Activated T-cell treated with anti-CD3 and anti-CD28 coated beads, Interleukin-2, amount 50 U/mL, for 72 hours (primary cell): ENCODE measurements around the gene ZFHX3. TPM values are rescaled to one million over a fixed set of nuclear protein-coding genes. Genes with fewer than 3 reads are reported as not detected.
A peak's percentile ranks its signal among the peaks of the same experiment; 100 is the strongest.

ENCODE experiments used
- ATAC-seq, 2 donors: fragments of 150-1000 bp; cut with Tn5 transposase; replicated peaks in 1 of 2; 2 replicates each; pipeline ENCODE4 v1.10.0; 2021; ENCODE audit warnings: moderate library complexity in 2 of 2, mild to moderate bottlenecking in 1 of 2
- DNase-seq, 2 donors: peaks; one replicate each; pipeline ENCODE4 v3.0.0; 2021 to 2022; ENCODE audit warnings: mixed read lengths in 1 of 2
- H3K27ac Mint-ChIP-seq: one replicate; pipeline ENCODE4 v1.8.0; 2022; ENCODE audit warnings: mild to moderate bottlenecking, moderate library complexity, mixed read lengths
- H3K27me3 Mint-ChIP-seq: one replicate; pipeline ENCODE4 v1.8.0; 2022; ENCODE audit warnings: low read depth, mixed read lengths
- H3K36me3 Mint-ChIP-seq, 2 donors: one replicate each; pipeline ENCODE4 v1.8.0; 2022; ENCODE audit warnings: mixed read lengths in 2 of 2, mild to moderate bottlenecking in 1 of 2; ENCODE audit not compliant: insufficient read depth in 2 of 2
- H3K4me1 Mint-ChIP-seq: one replicate; pipeline ENCODE4 v1.8.0; 2022; ENCODE audit warnings: low read depth, mixed read lengths
- H3K4me3 Mint-ChIP-seq, 2 donors: one replicate each; pipeline ENCODE4 v1.8.0; 2022; ENCODE audit warnings: mild to moderate bottlenecking in 2 of 2, mixed read lengths in 2 of 2, moderate library complexity in 2 of 2
- H3K9me3 Mint-ChIP-seq, 2 donors: one replicate each; pipeline ENCODE4 v1.8.0; 2022; ENCODE audit warnings: mixed read lengths in 2 of 2
- total RNA-seq, 2 donors: library from RNA; stranded (reverse); gene quantifications; one replicate each; pipeline ENCODE4 v1.2.3, GENCODE V29; 2022

ZFHX3 gene
- total RNA-seq, 2 donors from 2014 or later, result 0.35 to 1.0 TPM

- Mint-ChIP-seq H3K9me3 (no peaks in the 10 kb centered on the region), H3K27me3 (no peaks in the 10 kb centered on the region), H3K4me3 (no peak overlapping the region), H3K36me3 (no peaks in the 10 kb centered on the region), H3K27ac (no peak overlapping the region), H3K4me1 (peaks cover 6% of the 10 kb centered on the region)
- no peak for ATAC-seq
- DNase-seq, result no peak
Observed at GRCh38 chr16:72924927-72925630, 122.8 kb downstream of the ZFHX3 start.

- ATAC-seq, result no peak
- peaks cover 6% of the 10 kb centered on the region for H3K4me1 Mint-ChIP-seq
- no peak overlapping the region for H3K27ac Mint-ChIP-seq
- H3K27me3 Mint-ChIP-seq, result no peaks in the 10 kb centered on the region
- no peak for DNase-seq
- H3K9me3 Mint-ChIP-seq, result no peaks in the 10 kb centered on the region
- no peaks in the 10 kb centered on the region for H3K36me3 Mint-ChIP-seq
- no peak overlapping the region for H3K4me3 Mint-ChIP-seq
Observed at GRCh38 chr16:72924537-72924926, 123.4 kb downstream of the ZFHX3 start.

- H3K27ac Mint-ChIP-seq, result no peak overlapping the region
- DNase-seq (no peak), ATAC-seq (no peak)
- no peak overlapping the region for H3K4me3 Mint-ChIP-seq
- no peaks in the 10 kb centered on the region for H3K9me3 Mint-ChIP-seq
- peaks cover 6% of the 10 kb centered on the region for H3K4me1 Mint-ChIP-seq
- H3K27me3 Mint-ChIP-seq, result no peaks in the 10 kb centered on the region
- H3K36me3 Mint-ChIP-seq, result no peaks in the 10 kb centered on the region
Observed at GRCh38 chr16:72923757-72924156, 124.2 kb downstream of the ZFHX3 start.

- Mint-ChIP-seq H3K4me3 (no peak overlapping the region), H3K27me3 (no peaks in the 10 kb centered on the region)
- ATAC-seq, result no peak
Observed at GRCh38 chr16:72922714-72923113, 125.2 kb downstream of the ZFHX3 start.

DNA sequence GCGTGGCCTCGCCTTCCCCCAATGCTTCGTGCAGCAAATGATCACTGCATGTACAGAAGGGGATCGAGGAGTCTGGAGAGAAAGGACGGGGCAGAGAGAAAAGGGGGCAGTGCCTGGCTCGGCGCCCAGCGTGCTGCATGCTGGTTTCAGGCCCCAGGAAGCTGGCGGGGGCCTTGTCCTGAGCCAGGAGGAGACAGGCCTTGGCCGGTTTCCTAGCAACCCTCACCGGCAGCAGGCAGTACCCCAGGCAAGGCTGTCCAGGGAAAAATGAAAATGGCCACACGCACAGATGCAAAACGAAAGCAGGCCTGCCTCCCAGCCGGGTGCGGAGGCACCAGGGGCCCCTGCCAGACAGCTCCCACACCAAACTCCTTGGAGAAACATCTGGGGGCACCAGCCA lies 126.3 kb downstream of the ZFHX3 start:
- Mint-ChIP-seq H3K27me3 (no peaks in the 10 kb centered on the region), H3K4me1 (peaks cover 6% of the 10 kb centered on the region), H3K9me3 (no peaks in the 10 kb centered on the region), H3K36me3 (no peaks in the 10 kb centered on the region), H3K4me3 (peak overlapping the region; percentile 26 to 31), H3K27ac (no peak overlapping the region)
- no peak for ATAC-seq
- DNase-seq, result no peak

More at GRCh38 chr16:72922714-72923113, 125.2 kb downstream of the ZFHX3 start:
- H3K9me3 Mint-ChIP-seq, result no peaks in the 10 kb centered on the region
- no peaks in the 10 kb centered on the region for H3K36me3 Mint-ChIP-seq
- no peak overlapping the region for H3K27ac Mint-ChIP-seq
- peaks cover 6% of the 10 kb centered on the region for H3K4me1 Mint-ChIP-seq
- DNase-seq, result no peak

DNA sequence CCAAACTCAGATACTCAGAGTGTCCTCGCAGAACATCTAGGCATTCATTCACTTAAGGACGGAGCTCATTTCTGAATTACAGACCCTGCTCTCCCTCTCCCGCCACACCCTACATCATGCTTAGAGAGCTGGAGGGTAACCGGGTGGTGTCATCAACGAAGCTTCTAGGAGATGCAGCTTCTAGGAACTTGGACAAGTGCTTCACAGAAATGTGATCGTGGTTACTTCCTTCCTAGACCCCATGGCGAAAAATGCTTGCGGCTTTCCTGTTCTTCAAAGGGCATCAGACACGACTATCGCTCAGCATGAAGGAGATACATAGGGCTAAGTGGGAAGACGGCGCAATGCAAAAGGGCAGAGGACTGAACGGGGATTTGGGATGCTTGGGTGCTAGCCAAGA lies 126.8 kb downstream of the ZFHX3 start:
- no peaks in the 10 kb centered on the region for H3K27me3 Mint-ChIP-seq
- H3K4me3 Mint-ChIP-seq, result peak overlapping the region; percentile 26 to 31
- H3K4me1 Mint-ChIP-seq, result peaks cover 6% of the 10 kb centered on the region
- H3K27ac Mint-ChIP-seq, result no peak overlapping the region
- DNase-seq, result peak; percentile 2 to 16
- H3K9me3 Mint-ChIP-seq, result no peaks in the 10 kb centered on the region
- ATAC-seq, result peak; percentile 68 to 73
- no peaks in the 10 kb centered on the region for H3K36me3 Mint-ChIP-seq

- ATAC-seq, result no peak
- Mint-ChIP-seq H3K36me3 (no peaks in the 10 kb centered on the region), H3K4me1 (peaks cover 6% of the 10 kb centered on the region), H3K27ac (no peak overlapping the region), H3K27me3 (no peaks in the 10 kb centered on the region), H3K9me3 (no peaks in the 10 kb centered on the region), H3K4me3 (no peak overlapping the region)
- DNase-seq, result no peak
Observed at GRCh38 chr16:72917051-72917450, 130.9 kb downstream of the ZFHX3 start.

DNA sequence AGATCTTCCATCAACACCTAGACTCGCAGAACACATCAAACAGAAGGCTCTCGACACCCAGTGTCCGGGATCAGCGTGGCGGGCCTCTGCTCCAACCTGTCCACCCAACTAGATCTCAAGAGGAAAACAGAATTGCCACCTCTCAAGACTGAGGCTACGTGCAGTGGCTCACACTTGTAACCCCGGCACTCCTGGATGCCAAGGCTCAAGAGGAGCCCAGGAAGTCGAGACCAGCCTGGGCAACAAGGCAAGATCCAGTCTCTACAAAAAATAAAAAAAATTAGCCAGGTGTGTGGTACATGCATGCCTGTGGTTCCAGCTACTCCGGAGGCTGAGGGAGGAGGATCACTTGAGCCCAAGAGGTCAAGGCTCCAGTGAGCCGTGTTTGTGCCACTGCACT lies 132.6 kb downstream of the ZFHX3 start:
- Mint-ChIP-seq H3K27me3 (no peaks in the 10 kb centered on the region), H3K4me1 (no peaks in the 10 kb centered on the region), H3K27ac (no peak overlapping the region), H3K4me3 (no peak overlapping the region), H3K36me3 (no peaks in the 10 kb centered on the region), H3K9me3 (no peaks in the 10 kb centered on the region)
- DNase-seq (no peak), ATAC-seq (no peak)

DNA sequence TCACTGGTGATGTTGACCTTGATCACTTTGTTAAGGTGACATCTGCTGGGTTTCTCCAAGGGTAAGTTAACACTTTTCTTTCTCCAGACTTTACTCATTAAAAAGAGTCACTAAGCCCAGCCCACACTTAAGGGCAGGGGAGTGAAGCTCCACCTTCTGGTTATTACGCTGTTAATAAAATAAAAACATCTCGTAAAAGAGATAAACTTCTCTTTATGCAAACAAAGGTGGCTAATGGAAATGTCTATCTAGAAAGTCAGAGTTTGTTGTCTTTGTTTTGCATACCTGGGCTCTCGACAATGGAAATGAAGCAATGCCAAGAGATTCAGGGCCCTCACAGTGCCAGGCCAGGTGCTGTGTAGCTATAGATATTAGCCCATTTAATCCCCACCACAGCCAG lies 134.4 kb downstream of the ZFHX3 start:
- no peaks in the 10 kb centered on the region for H3K27me3 Mint-ChIP-seq
- no peaks in the 10 kb centered on the region for H3K9me3 Mint-ChIP-seq
- ATAC-seq (no peak), DNase-seq (no peak)
- no peak overlapping the region for H3K4me3 Mint-ChIP-seq
- H3K4me1 Mint-ChIP-seq, result no peaks in the 10 kb centered on the region
- no peak overlapping the region for H3K27ac Mint-ChIP-seq
- no peaks in the 10 kb centered on the region for H3K36me3 Mint-ChIP-seq

DNA sequence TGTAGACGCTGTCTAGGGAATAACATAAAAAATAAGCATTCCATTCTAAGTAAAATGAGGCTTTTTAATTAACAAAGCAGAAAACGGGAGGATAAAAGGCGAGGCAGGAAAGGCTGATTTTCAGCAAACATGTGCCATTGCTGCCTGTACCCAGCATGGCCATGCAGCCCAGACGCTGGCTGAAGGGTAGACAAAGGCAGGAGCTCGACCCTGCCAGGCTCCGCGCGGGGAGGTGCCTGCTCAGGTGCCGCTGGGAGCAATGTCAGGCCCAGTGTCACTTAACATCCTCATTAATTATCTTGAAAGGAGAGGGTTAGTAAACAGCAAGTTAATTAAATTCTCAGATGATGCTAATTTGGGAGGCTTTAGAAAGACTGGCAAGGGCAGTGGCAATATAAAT lies 136.0 kb downstream of the ZFHX3 start:
- Mint-ChIP-seq H3K27ac (no peak overlapping the region), H3K36me3 (no peaks in the 10 kb centered on the region), H3K4me1 (no peaks in the 10 kb centered on the region), H3K27me3 (no peaks in the 10 kb centered on the region), H3K9me3 (no peaks in the 10 kb centered on the region), H3K4me3 (no peak overlapping the region)
- DNase-seq, result no peak
- ATAC-seq, result no peak

DNA sequence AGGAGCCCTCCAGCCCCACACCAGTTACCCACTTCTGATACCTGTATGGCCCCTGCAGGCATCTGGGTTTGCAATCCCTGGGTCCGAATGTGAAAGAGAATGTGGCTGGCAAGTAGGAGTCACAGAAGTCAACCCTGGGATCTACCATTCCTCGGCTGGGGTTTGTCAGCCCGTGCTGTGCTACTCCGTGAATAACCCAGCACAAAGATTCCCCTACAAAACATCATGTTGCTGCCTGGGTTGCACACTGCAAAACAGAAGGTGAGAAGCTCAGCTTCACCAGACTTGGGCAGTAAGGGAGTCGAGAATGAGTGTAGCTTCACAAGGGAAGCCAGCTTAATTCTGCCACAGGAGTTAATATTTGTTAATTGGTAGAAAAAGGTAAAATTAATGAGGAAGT lies 137.1 kb downstream of the ZFHX3 start:
- Mint-ChIP-seq H3K27me3 (no peaks in the 10 kb centered on the region), H3K4me1 (no peaks in the 10 kb centered on the region), H3K4me3 (no peak overlapping the region), H3K27ac (no peak overlapping the region), H3K9me3 (no peaks in the 10 kb centered on the region), H3K36me3 (no peaks in the 10 kb centered on the region)
- ATAC-seq, result no peak
- DNase-seq, result no peak

DNA sequence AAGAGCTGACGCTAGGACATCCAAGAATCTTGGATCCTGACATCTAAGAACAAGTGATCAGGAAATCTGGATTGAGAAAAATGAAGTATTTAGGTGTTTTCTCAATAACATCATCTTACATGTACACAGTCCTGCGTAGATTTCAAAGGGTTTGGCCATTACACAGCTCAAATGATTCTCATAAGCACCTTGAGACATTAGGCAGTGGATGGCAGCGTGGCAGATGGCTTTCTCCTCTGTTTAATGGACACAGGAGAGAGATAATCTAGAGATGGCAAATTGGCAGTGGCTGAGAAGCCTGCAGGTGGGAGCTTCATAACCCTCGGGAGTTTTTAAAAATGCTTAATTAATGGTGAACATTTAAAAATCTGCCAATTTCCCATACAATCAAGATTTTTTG lies 137.5 kb downstream of the ZFHX3 start:
- Mint-ChIP-seq H3K4me3 (no peak overlapping the region), H3K27me3 (no peaks in the 10 kb centered on the region), H3K4me1 (no peaks in the 10 kb centered on the region), H3K36me3 (no peaks in the 10 kb centered on the region), H3K27ac (no peak overlapping the region), H3K9me3 (no peaks in the 10 kb centered on the region)
- no peak for DNase-seq
- no peak for ATAC-seq

DNA sequence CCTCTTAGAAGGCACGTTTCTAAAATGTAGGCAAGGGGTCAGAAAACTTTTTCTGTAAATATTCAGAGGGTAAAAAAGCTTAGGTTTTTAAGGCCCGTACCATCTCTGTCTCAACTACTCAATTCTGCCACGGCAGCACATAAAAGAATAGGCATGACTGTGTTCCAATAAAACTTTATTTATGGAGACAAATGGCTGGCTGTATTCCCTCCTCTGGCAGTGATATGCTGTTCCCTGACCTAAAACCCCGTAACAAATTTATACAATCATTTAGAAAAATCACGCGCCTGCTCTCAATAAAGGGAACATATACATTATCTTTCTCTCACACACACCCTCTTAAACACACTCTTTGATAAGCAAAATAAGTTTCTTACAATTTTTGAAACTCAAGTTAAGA lies 138.7 kb downstream of the ZFHX3 start:
- DNase-seq (no peak), ATAC-seq (no peak)
- Mint-ChIP-seq H3K27ac (no peak overlapping the region), H3K4me3 (no peak overlapping the region), H3K4me1 (no peaks in the 10 kb centered on the region), H3K9me3 (no peaks in the 10 kb centered on the region), H3K36me3 (no peaks in the 10 kb centered on the region), H3K27me3 (no peaks in the 10 kb centered on the region)
